IMR-90 (cell line): Measurements from ENCODE around the gene SHROOM1.

Source experiments
- BHLHE40 ChIP-seq: fragments of 150-350 bp; IDR thresholded peaks from 2 replicates; pipeline ENCODE4 v1.6.1; 2016; ENCODE audit warnings: mild to moderate bottlenecking, low read depth, low read length
- CEBPB ChIP-seq: IDR thresholded peaks from 2 replicates; pipeline ENCODE4 v1.6.1; 2012; ENCODE audit warnings: low read depth, low read length, improper control_type of control experiment
- ELK1 ChIP-seq: fragments of 150-350 bp; IDR thresholded peaks from 2 replicates; pipeline ENCODE4 v1.6.1; 2016; ENCODE audit warnings: low read depth, mild to moderate bottlenecking, low read length, moderate library complexity, borderline replicate concordance
- FOS ChIP-seq: fragments of 150-350 bp; IDR thresholded peaks from 2 replicates; pipeline ENCODE4 v1.6.1; 2016; ENCODE audit warnings: low read depth, low read length
- MAFK ChIP-seq: IDR thresholded peaks from 2 replicates; pipeline ENCODE4 v1.6.1; 2012; ENCODE audit warnings: low read depth, low read length, improper control_type of control experiment
- MAZ ChIP-seq: IDR thresholded peaks from 2 replicates; pipeline ENCODE4 v1.6.1; 2012; ENCODE audit warnings: low read depth, mild to moderate bottlenecking, low read length, improper control_type of control experiment, moderate library complexity, borderline replicate concordance
- MXI1 ChIP-seq: IDR thresholded peaks from 2 replicates; pipeline ENCODE4 v1.6.1; 2012; ENCODE audit warnings: low read depth, mild to moderate bottlenecking, low read length, moderate library complexity, borderline replicate concordance
- POLR2A ChIP-seq: IDR thresholded peaks from 2 replicates; pipeline ENCODE4 v1.6.1; 2012; ENCODE audit warnings: mild to moderate bottlenecking, low read depth, low read length
- RAD21 ChIP-seq: IDR thresholded peaks from 2 replicates; pipeline ENCODE4 v1.6.1; 2012; ENCODE audit warnings: low read length, improper control_type of control experiment
- RCOR1 ChIP-seq: IDR thresholded peaks from 2 replicates; pipeline ENCODE4 v1.6.1; 2012; ENCODE audit warnings: mild to moderate bottlenecking, low read length, improper control_type of control experiment; ENCODE audit not compliant: insufficient replicate concordance
- RFX5 ChIP-seq: IDR thresholded peaks from 2 replicates; pipeline ENCODE4 v1.8.0; 2012; ENCODE audit warnings: low read depth, mild to moderate bottlenecking, low read length, moderate library complexity
- SMC3 ChIP-seq: fragments of 150-350 bp; IDR thresholded peaks from 2 replicates; pipeline ENCODE4 v1.6.1; 2016; ENCODE audit warnings: low read depth, mild to moderate bottlenecking, antibody characterized with exemption, low read length, moderate library complexity
- TF ChIP-seq, protein P1 (sequence below): conservative IDR thresholded peaks from 2 replicates; pipeline ENCODE4 v1.5.1; 2012; ENCODE audit warnings: mild to moderate bottlenecking, low read depth, low read length, improper control_type of control experiment
- TF ChIP-seq, protein P2 (sequence below): fragments of 150-350 bp; IDR thresholded peaks from 2 replicates; pipeline ENCODE4 v1.6.1; 2017; ENCODE audit warnings: mild to moderate bottlenecking, antibody characterized with exemption, low read length, low read depth

DNA sequence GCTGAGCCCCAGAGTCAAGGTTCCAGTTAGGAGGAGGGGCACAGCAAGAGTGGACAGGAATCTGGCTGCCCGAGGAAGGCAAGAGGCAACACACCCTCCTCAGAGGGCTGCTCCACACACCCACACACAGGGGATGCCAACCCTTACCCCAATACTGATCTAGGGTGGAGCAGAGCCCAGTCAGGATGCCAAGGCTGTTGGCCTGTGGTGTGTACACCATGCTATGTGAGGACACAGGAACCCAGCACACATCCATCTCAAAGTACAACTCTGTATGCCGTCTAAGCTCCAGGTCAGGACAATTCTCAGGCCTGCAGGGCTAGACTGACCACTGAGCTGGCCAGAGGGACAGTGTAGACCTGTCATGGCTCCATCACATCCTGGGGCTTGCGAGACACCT, 56.0 kb downstream of the SHROOM1 start:
- TF ChIP-seq, protein P1, sequence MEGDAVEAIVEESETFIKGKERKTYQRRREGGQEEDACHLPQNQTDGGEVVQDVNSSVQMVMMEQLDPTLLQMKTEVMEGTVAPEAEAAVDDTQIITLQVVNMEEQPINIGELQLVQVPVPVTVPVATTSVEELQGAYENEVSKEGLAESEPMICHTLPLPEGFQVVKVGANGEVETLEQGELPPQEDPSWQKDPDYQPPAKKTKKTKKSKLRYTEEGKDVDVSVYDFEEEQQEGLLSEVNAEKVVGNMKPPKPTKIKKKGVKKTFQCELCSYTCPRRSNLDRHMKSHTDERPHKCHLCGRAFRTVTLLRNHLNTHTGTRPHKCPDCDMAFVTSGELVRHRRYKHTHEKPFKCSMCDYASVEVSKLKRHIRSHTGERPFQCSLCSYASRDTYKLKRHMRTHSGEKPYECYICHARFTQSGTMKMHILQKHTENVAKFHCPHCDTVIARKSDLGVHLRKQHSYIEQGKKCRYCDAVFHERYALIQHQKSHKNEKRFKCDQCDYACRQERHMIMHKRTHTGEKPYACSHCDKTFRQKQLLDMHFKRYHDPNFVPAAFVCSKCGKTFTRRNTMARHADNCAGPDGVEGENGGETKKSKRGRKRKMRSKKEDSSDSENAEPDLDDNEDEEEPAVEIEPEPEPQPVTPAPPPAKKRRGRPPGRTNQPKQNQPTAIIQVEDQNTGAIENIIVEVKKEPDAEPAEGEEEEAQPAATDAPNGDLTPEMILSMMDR = no peak
- no peak for TF ChIP-seq POLR2A
- no peak for TF ChIP-seq SMC3
- no peak for TF ChIP-seq RAD21
- TF ChIP-seq FOS = no peak
- TF ChIP-seq MAZ = no peak
- TF ChIP-seq CEBPB = no peak
- no peak for TF ChIP-seq RFX5
- TF ChIP-seq, protein P2, sequence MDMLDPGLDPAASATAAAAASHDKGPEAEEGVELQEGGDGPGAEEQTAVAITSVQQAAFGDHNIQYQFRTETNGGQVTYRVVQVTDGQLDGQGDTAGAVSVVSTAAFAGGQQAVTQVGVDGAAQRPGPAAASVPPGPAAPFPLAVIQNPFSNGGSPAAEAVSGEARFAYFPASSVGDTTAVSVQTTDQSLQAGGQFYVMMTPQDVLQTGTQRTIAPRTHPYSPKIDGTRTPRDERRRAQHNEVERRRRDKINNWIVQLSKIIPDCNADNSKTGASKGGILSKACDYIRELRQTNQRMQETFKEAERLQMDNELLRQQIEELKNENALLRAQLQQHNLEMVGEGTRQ = no peak
- TF ChIP-seq BHLHE40 = no peak
- no peak for TF ChIP-seq RCOR1
- no peak for TF ChIP-seq MXI1
- TF ChIP-seq MAFK = no peak
- no peak for TF ChIP-seq ELK1
